ENCODE data around the gene CCDC137. TPM values are rescaled to one million over a fixed set of nuclear protein-coding genes. Genes with fewer than 3 reads are reported as not detected.
"Not testable (repeated sequence)": the region's sequence is repeated elsewhere in the genome, so short reads cannot be mapped to it uniquely, and the experiment has no call there.

CCDC137 gene
- 10 to 100 TPM; 19.7 to 35.2 (median 28.3) TPM for total RNA-seq

- peak; percentile 93 to 99 for DNase-seq (ENCODE audit: low spot score in 2 of 2)
- intact Hi-C loops (cut with DNase I; ENCODE audit: low total_unique reads) = no loop called here
- 0 to 1% methylated on average over 45 to 73 of the region's 96 CpGs for WGBS, 2 donors
- H3K4me3 ChIP-seq (ENCODE audit: low read depth, poor library complexity, severe bottlenecking) = peak within 1 kb of the TSS; percentile 91
- TF ChIP-seq POLR2A (IDR thresholded peaks at IDR 0.05) (peak in 1 of 2 donors; percentile 23), CTCF (IDR thresholded peaks at IDR 0.05) (no peak)
These were observed at the start of gene CCDC137, which contains the start of gene OXLD1 for GRCh38 chr17:81666342-81667191. Gene CCDC137 (plus strand): TSS chr17:81666737. CDS start chr17:81666767, 30 bp downstream. Gene OXLD1 (minus strand): TSS chr17:81666605. CDS start chr17:81666577, 28 bp downstream.

- TF ChIP-seq CTCF (IDR thresholded peaks at IDR 0.05) (no peak), POLR2A (IDR thresholded peaks at IDR 0.05) (no peak)
- no peak overlapping the region for H3K4me3 ChIP-seq (ENCODE audit: low read depth, poor library complexity, severe bottlenecking)
- DNase-seq (ENCODE audit: low spot score in 2 of 2) = no peak
- intact Hi-C loops (cut with DNase I; ENCODE audit: low total_unique reads) = no loop called here
- 41 to 76% methylated on average over 7 of the region's 7 CpGs for WGBS, 2 donors
These were observed 49.7 kb upstream of the CCDC137 start for GRCh38 chr17:81616877-81617276.

- H3K4me3 ChIP-seq (ENCODE audit: low read depth, poor library complexity, severe bottlenecking); DNase-seq (ENCODE audit: low spot score in 2 of 2); intact Hi-C loops (cut with DNase I; ENCODE audit: low total_unique reads): not testable (repeated sequence)
- no CpG with 5 or more reads among the region's 36 CpGs for WGBS, 2 donors
These were observed 48.2 kb upstream of the CCDC137 start for GRCh38 chr17:81618307-81618706.

- intact Hi-C loops (cut with DNase I; ENCODE audit: low total_unique reads) = no loop called here
- TF ChIP-seq POLR2A (IDR thresholded peaks at IDR 0.05) (no peak), CTCF (IDR thresholded peaks at IDR 0.05) (no peak)
- 77 to 82% methylated on average over 10 to 11 of the region's 11 CpGs for WGBS, 2 donors
- DNase-seq (ENCODE audit: low spot score in 2 of 2) = no peak
- no peak overlapping the region for H3K4me3 ChIP-seq (ENCODE audit: low read depth, poor library complexity, severe bottlenecking)
These were observed 44.9 kb upstream of the CCDC137 start for GRCh38 chr17:81621494-81622130.

- no peak for TF ChIP-seq CTCF (IDR thresholded peaks at IDR 0.05)
- no peak for TF ChIP-seq POLR2A (IDR thresholded peaks at IDR 0.05)
- intact Hi-C loops (cut with DNase I; ENCODE audit: low total_unique reads) = no loop called here
- 87 to 88% methylated on average over 8 of the region's 8 CpGs for WGBS, 2 donors
These were observed 36.3 kb upstream of the CCDC137 start for GRCh38 chr17:81630274-81630673.

GRCh38 chr17:81631482-81631881, 35.1 kb upstream of the CCDC137 start:
- no peak overlapping the region for H3K4me3 ChIP-seq (ENCODE audit: low read depth, poor library complexity, severe bottlenecking)
- WGBS, 2 donors = 74 to 87% methylated on average over 7 of the region's 7 CpGs
- DNase-seq (ENCODE audit: low spot score in 2 of 2) = no peak
- TF ChIP-seq POLR2A (IDR thresholded peaks at IDR 0.05) (no peak), CTCF (IDR thresholded peaks at IDR 0.05) (no peak)
- intact Hi-C loops (cut with DNase I; ENCODE audit: low total_unique reads) = no loop called here

More at GRCh38 chr17:81630274-81630673, 36.3 kb upstream of the CCDC137 start:
- H3K4me3 ChIP-seq (ENCODE audit: low read depth, poor library complexity, severe bottlenecking) = no peak overlapping the region
- no peak for DNase-seq (ENCODE audit: low spot score in 2 of 2)

Measured in lower leg skin (tissue), 4 donors.